GM21619 (cell line): ENCODE results near the gene MTHFSD.

Source experiments
- ATAC-seq: cut with Tn5 transposase; IDR thresholded peaks from one replicate; pipeline ENCODE4 v1.9.1; 2021; ENCODE audit not compliant: unreplicated experiment

Gene MTHFSD

DNA sequence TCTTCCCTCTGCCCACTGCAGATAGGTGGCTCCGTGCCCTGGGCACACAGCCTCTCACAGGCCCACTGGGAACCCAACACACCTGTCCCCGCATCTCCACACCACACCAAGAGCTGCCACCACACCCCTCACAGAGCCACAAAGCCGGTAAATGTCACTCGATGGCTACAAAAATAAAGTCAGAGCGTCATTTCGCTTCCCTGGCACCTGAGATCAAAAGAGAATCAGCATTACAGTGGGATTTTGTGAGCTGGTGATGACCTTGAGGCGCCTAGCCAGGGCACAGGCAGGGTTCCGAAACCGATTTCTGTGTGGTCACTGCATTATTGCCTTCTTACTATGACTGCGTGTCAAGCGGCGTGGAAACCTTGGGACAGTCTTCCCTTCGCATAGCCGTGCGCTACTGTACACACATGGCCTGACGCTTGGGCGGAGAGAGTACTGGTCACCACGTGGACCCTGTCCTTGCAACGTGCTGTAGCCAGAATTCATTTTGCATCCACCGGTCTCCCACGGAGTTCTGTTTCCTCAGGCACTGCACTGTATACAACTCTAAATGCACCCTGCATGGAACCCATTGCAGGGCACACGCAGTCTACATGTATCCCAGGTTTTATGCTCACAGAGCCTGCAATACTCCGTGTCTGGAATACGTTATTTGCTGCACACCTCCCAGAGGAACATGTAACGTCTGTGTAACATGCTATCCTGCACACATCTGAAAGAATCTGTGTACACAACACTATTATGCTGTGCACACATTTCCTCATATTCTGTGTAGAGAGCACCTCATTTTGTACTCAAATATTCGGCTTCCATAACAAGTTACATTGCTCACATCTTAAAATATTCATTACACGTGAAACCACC lies 50.5 kb downstream of the MTHFSD start:
- ATAC-seq, result no peak

DNA sequence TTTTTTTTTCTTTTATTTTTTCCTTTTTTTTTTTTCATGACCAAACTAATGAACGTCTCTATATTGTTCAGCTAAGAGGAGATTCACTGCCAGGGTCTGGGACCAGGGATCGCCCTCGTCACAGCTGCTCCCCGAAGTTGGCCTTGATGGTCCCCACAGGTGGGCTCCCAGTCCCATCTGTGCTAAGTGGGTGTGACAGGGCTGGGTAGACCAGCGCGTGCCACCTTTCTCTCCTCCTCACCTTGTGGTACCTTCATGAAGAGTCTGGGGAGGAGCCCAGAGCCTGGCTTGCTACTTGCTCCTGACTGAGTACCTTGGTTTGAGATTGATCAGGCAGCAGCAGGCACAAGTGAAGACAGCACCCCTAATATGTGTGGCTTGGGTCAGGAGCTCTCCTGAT lies 51.2 kb downstream of the MTHFSD start:
- no peak for ATAC-seq

DNA sequence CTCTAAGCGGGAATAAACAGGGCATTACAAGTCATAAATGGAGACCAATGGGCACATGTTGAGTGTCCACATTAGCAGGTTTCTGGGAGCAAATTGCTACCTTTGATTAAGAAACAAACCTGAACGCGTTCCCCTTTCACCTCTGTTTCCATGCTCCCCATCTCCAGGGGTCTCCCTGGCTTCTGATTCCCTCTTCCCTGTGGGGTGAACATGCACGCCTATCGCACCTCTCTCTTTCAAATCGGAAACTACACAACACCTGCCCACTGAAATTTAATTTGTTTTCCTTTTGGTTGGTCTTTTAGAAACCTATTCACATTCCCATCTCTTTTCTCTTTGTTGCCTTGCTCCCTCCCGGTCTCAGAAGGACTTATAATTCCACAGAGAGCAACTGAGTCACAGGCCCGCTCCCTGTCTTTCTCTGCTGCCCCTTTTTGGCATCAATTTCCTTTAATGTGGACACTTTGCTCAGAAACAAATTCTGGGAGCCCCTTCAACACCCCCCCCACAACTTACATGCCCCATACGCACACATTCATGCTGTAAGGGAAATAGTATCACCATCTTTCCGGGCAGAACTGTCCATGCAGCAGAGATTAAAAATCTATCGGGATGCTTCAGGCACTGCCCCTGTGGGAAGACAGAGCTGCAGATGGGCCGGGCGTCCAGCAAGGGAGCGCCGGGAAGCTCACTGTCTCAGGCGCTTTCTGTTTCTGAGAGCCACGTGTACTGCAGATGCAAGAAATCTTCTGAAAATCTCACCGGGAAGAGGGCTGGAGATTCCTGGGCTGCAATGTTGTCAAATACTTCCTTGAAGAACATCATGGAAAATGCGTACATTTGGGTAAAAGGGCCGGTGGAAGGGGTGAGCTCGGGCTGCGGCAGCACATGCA lies 51.9 kb downstream of the MTHFSD start:
- no peak for ATAC-seq

DNA sequence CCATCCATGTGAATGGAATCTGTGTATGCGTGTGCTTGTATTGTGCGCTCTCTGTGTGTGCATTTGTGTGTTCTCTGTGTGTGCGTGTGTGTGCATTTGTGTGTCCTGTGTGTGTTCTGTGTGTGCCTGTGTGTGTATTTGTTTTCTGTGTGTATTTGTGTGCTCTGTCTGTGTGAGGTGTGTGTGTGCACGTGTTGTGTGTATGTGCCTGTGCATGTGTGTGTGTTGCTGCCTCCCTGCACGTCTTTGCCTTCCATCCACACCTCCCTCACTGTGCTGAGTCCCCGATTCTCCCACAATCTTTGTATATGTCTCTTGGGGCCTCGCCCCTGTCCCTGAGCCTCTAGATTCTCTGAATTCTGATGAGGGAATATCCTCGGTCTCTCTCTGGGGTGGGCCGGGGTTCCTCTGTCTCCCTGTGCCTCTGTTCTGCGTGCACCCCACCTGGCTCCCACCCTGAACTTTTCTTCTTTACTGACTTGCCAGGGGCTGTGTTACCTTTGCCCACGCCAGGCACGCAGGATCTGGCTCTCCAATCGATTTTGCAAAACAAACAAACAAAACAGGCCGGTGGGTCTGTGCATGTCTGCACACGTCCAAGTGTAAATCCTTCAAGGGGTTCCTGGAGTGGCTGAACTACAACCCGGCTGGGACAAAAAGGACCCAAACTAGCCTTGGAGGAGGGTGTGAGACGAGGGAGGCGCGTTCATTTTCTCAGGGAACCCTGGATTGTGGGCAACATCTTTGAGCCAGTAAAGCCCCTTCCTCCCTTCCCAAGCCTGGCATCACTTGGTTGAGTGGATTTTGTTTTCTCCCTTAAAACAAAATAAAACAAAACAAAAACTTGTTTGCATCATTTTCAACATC lies 52.8 kb downstream of the MTHFSD start:
- no peak for ATAC-seq

DNA sequence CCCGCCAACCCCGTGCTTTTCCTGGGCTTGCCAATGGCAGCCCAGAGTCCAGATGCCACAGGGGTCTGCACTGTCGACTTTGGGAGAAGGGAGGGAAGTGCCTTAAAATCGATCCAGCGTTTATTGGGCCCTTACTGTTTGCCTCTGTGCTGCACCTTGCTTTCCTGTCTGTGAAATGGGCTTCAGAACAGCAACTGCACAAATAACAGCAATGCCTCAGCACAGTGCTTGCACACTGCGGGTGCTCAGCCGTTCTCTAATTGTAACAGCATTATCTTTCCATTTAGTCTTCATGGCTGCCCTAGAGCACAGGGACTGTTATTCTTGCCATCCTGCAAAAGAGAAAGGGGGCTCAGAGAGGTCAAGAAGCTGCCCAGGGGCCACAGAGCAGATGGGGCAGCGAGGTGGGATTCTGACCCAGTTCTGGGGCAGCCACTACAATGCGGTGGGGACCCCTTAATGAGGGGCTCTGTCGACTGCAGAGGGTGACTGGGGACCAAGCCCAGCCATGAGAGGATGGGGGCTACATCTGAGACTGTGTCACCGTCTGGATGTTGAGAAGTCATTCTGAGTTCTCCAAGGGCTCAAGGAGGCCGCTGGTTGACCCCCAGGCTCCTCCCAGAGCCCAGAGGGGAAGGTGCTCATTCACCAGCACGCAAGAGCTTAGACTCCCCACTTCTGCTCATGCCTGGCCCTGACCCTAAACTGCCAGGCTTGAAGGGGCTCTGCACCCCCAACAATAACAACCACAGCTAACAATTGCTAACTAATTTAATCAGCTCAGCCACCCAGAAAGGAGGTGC lies 54.1 kb downstream of the MTHFSD start:
- no peak for ATAC-seq

DNA sequence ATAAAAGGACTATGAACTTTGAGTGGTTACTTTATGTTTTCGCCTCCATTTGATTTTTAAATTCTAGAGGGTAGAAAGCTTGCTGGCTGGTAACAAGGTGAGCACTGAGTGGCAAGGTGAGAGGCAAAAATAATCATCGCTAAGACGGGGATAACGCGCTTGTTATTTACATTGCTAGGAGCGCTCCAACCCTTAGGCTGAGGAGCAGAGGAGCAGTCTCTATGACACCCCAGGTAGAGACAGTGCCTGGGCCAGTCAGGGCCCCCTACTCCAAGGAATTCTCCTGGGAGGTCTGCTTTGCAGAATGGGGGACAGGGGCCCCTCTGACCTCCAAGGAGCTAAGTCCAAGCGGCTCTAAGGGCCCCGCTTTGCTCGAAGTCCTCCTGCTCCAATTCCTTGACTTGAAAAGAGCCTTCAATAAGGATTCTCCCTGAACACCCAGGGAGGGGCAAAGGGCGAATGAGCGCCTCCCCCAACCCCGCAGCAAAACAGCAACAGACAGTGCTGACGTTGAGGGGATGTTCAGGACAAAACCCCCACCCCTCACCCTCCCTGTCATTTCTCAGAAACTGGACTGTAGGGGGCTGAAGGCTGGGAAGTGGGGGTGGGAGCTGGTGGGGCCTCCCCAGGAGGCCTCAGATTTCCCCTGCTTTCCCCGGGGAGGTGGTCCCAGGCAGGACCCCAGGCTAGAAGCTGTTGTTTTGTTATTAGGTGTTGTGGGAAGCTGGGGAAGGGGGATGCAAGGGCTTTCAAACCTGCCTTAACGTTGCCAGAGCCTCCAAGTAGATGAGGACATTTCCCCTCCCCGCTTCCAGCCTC lies 54.9 kb downstream of the MTHFSD start:
- ATAC-seq, result no peak

DNA sequence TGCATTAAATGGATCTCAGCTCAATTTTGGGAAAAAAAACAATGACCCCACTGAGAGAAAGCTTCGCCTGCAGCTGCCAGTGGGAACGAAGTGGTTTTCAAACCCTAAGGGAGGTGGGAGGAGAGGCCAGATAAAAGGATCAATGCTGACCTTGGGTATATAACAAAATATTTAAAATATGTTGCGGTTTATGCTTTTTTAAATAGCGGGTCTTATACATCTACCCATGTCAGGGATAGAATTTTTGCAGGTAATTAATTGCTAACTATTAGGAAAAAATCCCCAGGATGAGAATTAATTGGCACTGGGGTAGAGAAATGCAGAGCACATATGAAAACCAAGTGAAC lies 55.6 kb downstream of the MTHFSD start:
- no peak for ATAC-seq

DNA sequence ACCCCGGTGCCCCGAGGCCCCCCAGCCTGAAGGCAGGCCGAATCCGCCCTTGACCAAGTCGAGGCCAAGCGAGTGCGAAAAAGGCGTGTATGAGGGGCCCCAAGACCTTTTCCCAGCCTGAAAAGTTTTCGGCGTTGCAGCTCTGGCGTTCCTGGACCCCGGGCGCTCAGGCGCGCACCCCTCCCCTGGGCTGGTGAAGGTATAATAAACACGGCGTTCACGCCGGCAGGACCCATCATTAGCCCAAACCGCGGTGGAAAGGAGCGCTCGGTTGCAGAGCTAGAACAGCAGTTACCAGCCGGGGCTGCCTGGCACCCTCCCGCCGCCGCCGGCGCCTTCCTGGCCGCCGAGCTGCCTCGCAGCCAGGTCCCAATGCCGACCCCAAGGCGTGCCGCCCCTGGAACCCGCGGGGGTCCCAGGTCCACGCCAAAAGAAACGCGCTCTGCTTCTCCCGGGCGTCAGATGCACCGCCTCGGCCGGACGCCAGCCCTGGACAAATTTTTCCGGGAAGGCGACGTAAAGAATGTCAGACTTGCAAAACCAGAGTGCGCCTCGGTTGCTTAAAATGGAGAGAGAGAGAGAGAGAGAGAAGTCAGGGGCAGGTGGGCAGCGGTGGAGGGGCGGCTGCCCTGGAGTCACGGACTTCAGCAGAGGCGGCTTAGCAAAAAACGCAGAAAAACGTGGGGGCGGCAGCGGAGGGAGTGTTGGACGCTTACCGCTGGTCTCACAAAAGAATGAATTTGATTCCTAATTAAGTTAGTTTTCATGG lies 56.2 kb downstream of the MTHFSD start:
- ATAC-seq, result no peak

DNA sequence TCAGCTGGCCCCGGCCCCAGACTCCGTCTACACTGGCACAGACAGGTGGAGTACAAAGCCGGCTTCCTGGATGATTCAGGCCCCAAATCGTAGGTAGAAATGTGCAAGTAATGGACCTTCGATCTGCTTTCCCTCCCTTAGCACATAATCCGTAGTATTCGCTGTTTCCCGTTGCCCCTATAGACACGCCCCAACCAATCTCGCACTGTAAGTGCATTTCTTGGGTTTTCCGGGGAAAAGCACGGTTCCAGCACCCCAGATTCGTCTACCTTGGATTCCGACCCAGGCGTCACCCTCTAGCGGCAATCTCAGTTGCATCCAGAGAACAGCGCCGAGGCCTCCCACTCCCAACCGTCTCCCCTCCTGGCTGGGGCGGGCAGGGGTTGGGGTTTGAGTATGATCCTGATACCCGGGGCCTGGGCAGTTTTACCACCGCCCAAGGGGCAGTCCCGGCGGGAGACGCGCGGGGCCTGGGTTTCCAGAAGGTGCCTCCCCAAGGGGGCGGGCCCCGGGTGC lies 56.8 kb downstream of the MTHFSD start:
- no peak for ATAC-seq

DNA sequence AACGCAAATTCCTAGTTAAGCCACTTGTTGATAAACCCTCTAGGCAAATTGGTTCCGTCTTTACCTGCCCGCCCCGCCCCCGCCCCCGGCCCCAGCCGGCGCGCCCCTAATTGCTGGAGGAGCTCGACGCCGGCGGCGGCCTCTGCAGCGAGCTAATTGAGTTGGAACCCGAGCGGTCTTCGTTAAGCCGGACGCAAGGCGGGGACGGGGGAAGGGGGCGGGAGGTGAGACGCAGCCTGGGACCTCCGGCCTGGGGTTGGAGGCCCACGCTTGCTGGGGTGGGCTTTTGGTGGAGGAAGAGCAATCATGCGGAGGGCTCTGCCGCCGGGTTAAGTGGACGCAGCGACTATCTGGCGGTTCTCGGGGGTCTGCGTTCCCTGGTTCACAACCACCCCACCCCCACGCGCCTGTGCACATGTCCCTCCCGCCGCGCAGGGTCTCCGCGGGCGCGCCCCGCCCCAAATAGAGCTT lies 57.4 kb downstream of the MTHFSD start:
- ATAC-seq, result no peak

DNA sequence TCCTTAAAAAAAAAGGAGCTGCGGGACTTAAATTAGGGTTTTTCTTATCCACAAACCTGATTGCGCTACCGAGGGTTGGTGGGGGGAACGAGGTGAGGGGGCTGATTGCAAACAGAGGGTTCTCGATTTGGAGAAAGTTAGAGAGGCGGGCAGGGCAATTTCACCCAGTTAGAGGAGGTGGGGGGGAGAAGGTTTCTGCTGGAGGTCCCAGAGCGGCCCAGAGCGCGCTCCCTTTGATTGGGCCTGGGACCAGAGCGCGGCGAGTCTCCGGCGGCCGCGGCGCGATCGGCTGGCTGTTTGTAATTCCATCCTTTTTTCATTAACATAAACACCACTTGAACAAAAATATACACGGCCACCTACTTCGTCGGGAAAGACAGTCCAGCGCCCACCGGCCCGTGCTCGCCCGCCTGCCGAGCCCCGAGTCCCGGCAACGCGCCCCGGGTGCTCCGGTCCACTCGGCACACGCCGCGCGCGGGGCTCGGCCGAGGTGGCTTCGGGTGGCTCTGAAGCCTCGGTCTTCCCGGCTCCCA lies 58.0 kb downstream of the MTHFSD start:
- no peak for ATAC-seq

DNA sequence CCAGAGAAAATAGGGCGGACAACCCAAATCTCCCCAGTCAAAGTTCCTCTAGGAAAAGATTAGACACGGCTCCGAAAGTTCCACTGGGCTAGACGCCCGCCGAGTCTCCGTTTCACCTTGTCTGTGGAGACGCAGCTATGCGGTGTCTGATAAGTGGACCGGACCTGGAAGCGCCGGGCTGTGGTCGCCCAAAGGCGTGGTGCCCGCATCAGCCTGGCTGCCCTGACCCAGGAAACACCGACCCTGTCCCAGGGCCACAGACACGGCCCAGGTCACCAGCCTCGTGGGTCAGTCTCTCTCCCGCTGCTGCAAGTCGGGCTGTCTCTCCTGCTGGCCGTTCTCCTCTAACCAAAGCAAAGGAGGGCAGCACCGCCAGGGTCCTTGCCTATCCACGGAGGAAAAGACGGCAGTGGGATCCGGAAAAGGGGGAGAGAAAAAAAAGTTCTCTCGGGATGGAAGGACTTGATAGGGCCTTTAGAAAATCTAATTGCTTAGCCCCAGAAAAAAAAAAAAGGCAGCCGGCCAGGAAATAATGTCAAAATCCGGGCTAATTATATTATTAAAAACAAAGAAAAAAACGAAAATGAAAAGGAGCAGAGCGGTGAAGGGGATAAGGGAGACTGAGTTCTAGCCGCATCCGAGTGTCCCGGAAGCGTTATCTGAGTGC lies 58.6 kb downstream of the MTHFSD start:
- no peak for ATAC-seq

DNA sequence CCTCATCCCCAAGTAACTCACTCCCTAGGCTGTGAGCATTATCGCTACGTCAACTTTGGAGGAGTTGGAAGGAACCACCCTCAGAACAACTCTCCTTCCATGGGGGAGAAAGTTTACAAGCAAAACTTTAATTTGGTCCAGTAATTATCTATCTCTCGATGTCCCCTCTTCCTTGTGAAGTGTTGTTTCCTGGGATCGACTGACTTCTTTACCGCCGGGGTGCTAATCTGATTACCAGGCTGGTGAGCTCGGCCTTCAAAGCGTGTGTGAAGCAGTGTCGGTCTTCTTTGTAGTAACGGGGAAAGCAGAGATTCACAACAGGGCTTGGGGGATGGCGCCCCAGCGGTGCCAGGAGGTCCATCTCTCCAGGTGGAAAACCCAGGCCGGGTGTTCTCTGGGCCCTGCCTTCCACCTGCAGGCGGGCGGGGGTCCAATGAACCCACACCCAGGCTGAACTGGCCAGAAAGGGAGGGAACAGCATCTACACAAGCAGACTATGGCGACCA lies 59.2 kb downstream of the MTHFSD start:
- no peak for ATAC-seq

DNA sequence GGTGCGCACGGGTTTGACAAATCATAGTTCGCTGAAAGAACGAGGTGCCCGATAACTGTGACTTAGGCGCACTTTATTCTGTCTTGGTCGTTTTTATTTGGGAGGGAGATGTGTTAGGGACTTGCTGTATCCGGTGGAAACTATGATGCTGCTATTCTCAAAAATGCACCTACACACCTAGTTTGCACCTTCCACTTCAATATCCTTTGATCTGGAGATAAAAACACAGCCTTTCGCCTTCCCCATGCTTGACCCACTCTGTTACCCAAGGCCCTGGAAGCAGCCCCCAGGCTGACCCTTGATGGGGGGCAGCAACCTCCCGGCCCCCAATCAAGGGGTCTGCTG lies 59.7 kb downstream of the MTHFSD start:
- ATAC-seq, result no peak

DNA sequence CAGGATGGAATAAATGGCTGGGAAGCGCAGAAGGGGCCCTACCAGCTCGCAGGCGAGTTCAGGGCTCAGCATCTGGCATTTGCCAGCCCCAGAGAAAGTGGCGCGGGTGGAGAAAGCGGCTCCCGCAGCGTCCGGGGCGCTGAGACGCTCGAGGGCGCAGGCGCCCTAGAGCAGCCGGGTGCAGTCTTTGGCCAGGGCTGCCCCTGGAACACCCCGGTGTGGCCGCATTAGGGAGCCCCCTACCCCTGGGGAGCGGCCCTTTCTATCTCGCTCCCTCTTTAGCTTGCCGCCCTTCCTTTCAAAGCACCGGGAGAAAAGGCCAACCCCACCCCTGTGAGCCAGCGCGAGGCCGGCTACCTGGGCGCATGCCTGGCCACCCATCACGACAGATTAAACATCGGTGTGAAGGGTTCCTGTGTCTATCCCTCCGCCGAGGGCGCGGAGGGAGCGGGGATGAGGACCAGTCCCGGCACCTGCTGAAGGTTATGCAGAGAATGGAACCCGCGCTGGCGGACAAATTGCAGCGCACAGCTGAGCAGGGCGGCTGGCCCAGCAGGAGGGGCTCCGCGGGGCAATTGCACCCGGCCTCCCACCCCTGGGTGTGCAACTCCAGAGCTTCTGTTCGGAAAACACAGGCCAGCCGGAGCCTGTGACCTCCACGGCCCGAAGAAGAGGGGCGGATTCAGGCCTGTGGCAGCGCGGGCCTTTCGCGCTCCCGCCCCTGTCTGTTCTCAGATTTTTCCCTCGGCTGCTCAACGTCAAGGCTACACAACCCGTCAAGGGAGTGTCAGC lies 60.3 kb downstream of the MTHFSD start:
- ATAC-seq, result no peak

DNA sequence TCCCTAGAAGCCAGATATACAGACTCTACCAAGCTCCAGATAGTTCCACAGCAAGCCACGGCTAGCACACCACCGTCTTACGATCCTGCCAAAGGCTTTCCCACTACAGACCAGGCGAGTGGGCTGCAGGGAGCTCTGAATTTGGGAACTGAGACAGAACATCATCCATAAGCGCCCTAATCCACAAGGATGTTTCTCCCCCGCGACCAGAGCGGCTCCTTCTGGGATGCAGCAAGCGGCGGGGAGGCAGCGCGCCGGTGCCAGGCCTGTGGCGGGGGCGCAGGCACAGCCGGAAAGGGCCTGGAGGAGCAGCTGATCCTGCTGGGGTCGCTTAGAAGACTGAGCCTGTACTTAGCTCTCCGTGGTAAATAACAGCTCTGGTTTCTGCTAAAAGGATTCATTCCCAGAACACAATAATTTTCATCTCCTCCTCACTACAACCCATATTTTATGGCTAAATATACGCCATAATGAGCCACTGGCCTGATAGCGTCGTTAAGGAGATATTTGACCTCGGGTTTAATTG lies 60.9 kb downstream of the MTHFSD start:
- no peak for ATAC-seq
